TTC549 (cell line): ENCODE data around the gene ARF3.

Experiments
- FAIRE-seq: peaks from 2 replicates; lab custom pipeline; 2012; peaks lifted over from hg19 to GRCh38; lab: Jason Lieb, UNC

ARF3 gene

GRCh38 chr12:48957141-48958048 lies at the start of gene ARF3:
Gene ARF3, minus strand, starts transcription at chr12:48957487. Its CDS starts 16,392 bp downstream, at chr12:48941095.
- FAIRE-seq = no peak

GRCh38 chr12:49000346-49000745 lies 43.1 kb upstream of the ARF3 start:
- no peak for FAIRE-seq

DNA sequence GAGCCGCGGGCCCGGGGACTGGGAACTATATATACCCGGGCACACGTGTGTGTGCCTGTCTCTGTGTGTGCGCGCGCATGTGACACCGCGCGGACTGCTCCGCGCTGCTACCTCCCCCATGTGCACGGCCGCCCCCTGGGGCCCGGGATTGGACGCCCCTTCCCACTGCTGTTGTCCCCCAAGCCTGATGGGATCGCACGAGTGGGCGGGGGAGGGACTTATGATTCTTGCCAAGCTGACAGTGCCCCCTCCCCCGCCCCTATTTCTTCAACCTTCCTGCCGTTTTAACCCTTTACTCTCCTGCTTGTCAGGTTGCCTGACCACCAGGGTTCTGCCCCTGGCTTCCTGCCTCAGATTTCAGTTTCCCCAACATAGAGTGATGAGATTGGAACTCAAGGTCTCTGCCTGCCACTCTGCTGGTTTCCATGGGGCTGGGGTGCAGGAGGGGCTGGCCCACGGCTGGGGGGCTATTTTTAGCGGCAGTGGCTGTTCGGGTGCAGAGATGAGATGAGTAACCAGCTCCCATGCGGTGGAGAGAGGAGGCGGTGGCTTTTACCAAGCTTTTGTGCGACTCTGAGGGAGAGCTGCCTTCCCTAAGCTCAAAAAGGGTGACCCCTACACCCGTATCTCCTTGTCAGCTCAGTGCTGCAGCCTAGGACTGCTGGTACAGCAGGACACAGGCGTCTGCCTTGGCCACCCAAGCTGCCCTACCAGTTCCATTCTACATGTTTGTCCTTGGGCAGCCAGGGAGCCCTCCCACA lies 42.3 kb upstream of the ARF3 start, which contains the start of gene DDN:
Gene DDN, minus strand, starts transcription at position 5 of the 761 bp plus-strand sequence. CDS start 88 bp downstream, outside the sequence.
- no peak for FAIRE-seq

GRCh38 chr12:48998497-48999353 lies 41.4 kb upstream of the ARF3 start:
- no peak for FAIRE-seq

DNA sequence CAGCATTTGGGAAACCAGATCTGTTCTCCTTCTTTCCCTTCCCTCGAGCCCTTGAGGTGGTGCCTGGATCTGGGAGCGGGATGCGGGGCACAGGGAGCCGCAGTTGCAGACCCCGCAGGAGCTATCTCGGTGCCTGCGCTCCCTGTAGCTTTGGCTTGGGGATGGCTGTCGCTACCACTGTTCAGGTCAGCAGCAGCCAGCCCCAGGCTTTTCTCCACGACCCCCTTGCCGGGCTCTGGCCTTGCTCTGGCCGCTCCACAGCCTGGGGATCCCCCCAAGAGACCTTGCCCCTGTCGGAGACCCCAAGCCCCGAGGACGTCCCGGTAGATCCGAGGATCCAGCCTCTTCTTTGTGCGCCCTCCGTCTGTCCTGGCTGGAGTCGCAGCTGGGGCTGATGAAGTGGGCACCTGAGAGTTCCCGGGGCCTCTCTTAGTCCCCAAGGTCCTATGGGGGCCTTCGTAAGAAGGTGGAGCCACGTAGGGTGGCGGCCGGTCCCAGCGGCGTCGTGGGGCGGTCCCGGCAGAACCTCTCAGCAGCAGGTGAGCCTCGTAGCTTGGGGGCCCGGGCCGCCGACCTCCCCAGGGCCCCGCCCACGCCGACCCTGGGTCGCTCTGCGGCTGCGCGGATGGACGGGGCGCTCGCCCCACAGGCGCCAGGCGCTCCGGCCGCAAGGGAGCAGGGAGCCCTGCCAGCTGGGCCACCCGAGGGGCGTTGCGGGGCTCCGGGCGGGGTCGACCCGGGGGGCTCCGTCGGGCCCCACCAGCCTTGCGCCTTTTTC lies 40.6 kb upstream of the ARF3 start:
- FAIRE-seq = no peak

DNA sequence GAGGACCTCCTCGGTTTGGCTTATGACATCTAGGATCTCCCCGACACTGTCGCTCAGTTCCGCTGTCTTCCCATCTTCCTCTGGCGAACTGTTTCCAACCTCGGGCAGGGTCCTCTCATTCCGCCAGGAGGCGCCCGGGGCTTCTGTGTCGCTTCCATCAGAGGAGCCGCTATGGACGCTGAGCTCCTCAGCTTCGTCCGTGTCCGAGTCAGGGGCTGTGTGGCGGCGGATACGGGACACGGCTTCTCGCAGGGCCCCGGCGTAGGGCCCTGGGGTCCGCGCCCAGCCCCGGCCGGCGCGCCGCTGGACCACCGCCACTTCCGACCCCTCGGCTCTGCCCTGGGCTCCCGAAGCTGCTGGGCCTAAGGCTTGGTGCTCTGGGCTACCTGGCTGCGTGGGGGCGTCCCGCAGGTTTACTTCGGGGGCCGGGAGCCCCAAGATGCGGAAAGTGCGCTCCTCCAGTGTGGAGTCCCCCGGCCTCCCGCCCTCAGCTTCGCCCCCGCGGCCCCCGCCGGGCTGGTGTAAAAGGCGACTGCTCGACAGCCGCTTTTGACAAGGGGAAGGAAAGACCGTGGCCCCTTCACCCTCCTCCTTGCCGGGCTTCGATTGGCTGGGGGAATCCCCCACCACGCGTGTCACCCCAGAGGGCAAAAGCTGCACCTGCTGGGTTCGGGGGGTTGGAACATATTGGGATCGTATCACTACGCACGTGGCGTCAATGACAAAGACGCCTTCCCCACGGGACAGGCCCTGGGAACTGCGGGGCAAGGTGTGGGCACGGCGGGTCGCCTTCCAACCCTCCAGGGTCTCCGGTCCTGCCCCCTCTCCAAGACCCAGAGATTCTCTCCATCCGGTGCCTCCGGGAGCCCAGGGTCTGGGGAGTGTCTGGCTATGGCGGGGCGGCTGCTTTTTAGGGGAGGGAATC lies 39.8 kb upstream of the ARF3 start:
- FAIRE-seq = no peak

DNA sequence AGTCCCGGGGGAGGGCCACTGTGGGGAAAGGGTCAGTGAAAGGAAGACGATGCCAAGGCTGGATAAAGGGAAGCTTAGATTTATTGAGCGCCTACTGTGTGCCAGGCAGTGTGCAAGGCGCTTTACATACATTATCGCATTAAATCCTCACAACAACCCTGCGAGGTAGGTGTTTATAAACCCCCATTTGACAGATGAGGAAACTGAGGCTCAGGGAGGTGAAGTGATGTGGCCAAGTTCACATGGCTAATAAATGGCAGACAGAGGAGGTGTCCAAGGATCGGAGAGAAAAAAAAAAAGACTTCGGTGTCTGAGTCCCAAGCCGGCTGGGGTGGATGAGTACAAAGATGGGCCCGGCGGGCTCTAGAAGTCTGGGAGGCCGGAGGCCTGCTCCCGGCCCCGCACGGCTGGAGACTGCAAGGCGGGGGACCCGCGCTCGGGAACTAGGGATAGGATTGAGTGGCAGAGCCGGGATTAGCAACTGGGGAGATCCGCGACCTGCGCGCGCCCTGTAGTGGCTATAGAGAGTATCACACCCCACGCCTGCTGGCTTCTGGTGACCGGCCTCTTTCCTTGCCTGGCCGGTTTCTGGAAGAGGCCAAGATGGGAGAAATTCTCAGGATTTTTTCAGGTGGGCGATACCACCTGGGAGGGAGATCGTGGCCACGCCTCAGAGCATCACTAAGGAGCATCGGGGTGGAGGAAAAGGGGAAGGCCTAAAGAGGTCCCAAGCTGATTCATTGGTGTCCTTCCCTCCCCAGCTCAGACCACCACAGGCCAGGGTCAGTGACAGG lies 38.0 kb upstream of the ARF3 start:
- FAIRE-seq = no peak

DNA sequence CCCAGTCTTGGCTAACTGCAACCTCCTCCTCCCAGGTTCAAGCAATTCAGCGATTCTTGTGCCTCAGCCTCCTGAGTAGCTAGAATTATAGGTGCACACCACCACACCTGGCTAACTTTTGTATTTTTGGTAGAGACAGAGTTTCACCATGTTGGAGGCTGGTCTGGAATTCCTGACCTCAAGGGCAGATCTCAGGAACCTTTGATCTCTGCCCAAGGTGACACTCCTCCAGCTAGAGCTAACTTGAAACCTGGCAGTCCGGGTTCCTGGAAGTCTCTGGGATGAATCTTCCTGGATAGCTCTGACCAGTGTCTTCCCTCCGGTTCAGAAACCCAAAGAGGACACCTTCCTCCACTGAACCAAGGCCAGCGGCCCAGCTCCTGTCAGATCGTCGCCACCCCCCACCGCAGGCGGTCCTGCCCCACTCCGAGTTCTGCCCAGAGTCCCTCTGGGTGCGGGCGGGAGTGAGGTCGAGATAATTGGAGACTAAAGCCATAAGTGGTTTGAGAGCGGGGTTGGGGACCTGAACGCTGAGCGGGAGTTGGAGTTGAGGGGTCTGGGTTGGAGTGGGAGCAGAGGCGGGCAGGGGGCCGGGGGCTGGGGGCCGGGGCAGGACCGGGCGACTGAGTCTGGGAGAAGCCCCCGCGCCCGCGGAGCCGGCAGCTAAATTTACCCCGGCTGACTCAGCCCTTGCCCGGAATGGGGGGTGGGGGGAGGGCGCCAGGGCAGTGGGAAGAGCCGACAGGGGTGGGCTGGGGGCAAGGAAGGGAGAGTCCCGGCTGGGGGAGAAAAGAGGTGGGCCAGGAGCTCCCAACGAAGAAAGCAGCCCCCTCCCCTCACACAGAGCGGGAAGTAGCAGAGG lies 37.2 kb upstream of the ARF3 start:
- no peak for FAIRE-seq

DNA sequence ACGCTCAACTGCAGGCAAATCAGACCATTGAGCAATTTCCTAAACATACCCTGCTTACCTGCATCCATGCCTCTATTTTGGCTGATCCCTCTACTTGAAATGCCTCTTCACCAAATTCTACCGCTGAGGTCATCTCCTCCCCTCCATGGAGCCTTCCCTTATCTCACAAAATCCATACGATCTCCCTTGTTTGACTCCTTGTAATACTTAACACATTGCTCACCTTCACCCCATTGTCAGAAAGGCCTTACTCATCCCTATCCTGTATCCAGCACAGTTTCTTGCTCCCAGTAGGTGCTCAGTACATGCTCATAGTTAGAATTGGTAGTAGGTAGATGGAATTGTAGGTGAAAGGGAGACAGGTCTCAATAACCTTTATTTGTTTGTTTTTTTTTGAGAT lies 36.5 kb upstream of the ARF3 start:
- FAIRE-seq = no peak

- FAIRE-seq = no peak
Measured at GRCh38 chr12:48991247-48992050, 34.2 kb upstream of the ARF3 start.

DNA sequence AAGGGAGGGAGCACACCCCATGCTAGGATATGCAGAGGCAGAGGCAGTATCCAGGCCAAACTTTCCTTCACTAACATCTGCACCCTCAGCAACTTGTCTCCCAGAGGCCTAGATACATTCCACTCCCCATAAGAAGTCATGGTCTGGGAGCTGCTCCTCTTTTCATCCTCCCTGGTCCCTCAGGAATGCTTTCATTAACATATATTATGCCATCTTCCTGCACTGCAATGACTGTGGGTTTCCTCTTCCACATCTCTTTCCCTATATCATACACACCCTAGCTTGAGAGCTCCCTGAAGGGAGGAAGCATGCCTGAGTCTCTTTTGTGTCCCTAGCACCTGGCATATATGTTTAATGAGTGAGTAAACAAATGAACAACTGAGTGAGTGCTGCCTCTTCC lies 33.3 kb upstream of the ARF3 start:
- no peak for FAIRE-seq

DNA sequence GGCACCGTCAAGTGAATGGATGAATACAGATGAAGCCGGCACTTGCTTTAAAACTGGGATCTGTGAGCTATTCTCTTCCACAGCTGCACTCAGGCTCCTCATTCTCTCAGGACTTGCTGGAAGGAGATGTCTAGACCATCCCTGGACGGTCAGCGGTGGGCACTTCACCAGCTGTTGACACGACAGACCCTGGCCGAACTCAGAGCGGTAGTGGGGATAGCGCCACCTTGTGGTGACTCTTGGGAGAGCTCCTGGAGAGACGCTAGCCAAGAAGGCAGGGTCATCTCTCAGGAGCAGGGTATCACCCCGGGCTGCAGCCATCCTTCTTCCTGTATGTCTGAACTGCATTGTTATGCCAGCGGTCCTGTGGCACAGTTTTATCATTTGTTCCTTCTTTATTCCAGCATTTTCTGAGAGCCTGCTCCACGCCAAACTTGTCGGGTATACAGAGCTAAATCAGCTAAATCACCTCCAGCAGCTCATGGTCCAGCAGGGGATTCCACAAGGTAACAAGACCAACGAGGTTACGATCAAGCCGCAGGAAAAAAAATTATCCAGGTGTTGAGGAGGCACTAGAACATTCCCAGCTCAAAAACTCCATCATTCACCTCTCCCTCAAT lies 30.9 kb upstream of the ARF3 start:
- no peak for FAIRE-seq

- no peak for FAIRE-seq
Measured at GRCh38 chr12:48986720-48987291, 29.5 kb upstream of the ARF3 start.

- no peak for FAIRE-seq
Measured at GRCh38 chr12:48985901-48986300, 28.6 kb upstream of the ARF3 start.

- no peak for FAIRE-seq
Measured at GRCh38 chr12:48985475-48985897, 28.2 kb upstream of the ARF3 start.

GRCh38 chr12:48982397-48983080 lies 25.3 kb upstream of the ARF3 start:
- FAIRE-seq = no peak
